Skeletal muscle tissue (tissue), 4 donors: Measurements from ENCODE around the gene FXR1. TPM values are rescaled to one million over a fixed set of nuclear protein-coding genes. Genes with fewer than 3 reads are reported as not detected.

ENCODE experiments used
- H3K27ac ChIP-seq: one replicate; pipeline ENCODE4 v1.7.0; 2013; ENCODE audit warnings: mild to moderate bottlenecking, low read depth, low read length, inconsistent platforms
- H3K27me3 ChIP-seq, 3 donors: one replicate each; pipeline ENCODE4 v1.7.0; 2013; ENCODE audit warnings: low read length in 3 of 3; ENCODE audit not compliant: control insufficient read depth in 3 of 3, insufficient read depth in 3 of 3
- H3K36me3 ChIP-seq, 3 donors: one replicate each; pipeline ENCODE4 v1.7.0; 2013; ENCODE audit warnings: low read length in 3 of 3; ENCODE audit not compliant: control insufficient read depth in 3 of 3, insufficient read depth in 3 of 3
- H3K4me1 ChIP-seq, 3 donors: one replicate each; pipeline ENCODE4 v1.7.0; 2013; ENCODE audit warnings: low read length in 3 of 3, mild to moderate bottlenecking in 3 of 3; ENCODE audit not compliant: control insufficient read depth in 3 of 3, insufficient read depth in 3 of 3
- H3K4me3 ChIP-seq, 3 donors: one replicate each; pipeline ENCODE4 v1.7.0; 2013; ENCODE audit warnings: low read length in 3 of 3
- H3K9ac ChIP-seq, 3 donors: one replicate each; pipeline ENCODE4 v1.7.0; 2013; ENCODE audit warnings: low read length in 3 of 3, mild to moderate bottlenecking in 3 of 3, moderate library complexity in 2 of 3, low read depth in 1 of 3
- H3K9me3 ChIP-seq, 3 donors: one replicate each; pipeline ENCODE4 v1.7.0; 2013; ENCODE audit warnings: low read length in 3 of 3; ENCODE audit not compliant: control insufficient read depth in 3 of 3
- total RNA-seq: library from RNA; depleted of rRNA; stranded (reverse); fragments of >200 nt; gene quantifications from one replicate; pipeline ENCODE4 v1.2.3, GENCODE V29; 2014
- donor health status: Osteomylitis.

Gene FXR1
- total RNA-seq, 1 donor from 2014 or later, result 447 TPM

- H3K9ac ChIP-seq, result no peak overlapping the region
- no peak overlapping the region for H3K27ac ChIP-seq
- no peaks in the 10 kb centered on the region for H3K9me3 ChIP-seq
- peaks cover 5 to 12% (median 12%) of the 10 kb centered on the region in 3 donors for H3K36me3 ChIP-seq
- H3K27me3 ChIP-seq, result no peaks in the 10 kb centered on the region
- H3K4me1 ChIP-seq, result peaks cover 12 to 19% (median 14%) of the 10 kb centered on the region in 3 donors
- no peak overlapping the region for H3K4me3 ChIP-seq
These were observed 20.3 kb downstream of the FXR1 start for GRCh38 chr3:180932819-180933218.

GRCh38 chr3:180934638-180935037, 22.2 kb downstream of the FXR1 start:
- Histone ChIP-seq H3K9me3 (no peaks in the 10 kb centered on the region), H3K36me3 (peaks cover 5 to 12% (median 10%) of the 10 kb centered on the region in 3 donors), H3K27me3 (no peaks in the 10 kb centered on the region), H3K4me1 (peaks cover 12 to 19% (median 14%) of the 10 kb centered on the region in 3 donors), H3K9ac (no peak overlapping the region), H3K27ac (no peak overlapping the region), H3K4me3 (no peak overlapping the region)

- H3K9me3 ChIP-seq, result no peaks in the 10 kb centered on the region
- no peak overlapping the region for H3K9ac ChIP-seq
- H3K27ac ChIP-seq, result no peak overlapping the region
- H3K27me3 ChIP-seq, result no peaks in the 10 kb centered on the region
- no peak overlapping the region for H3K4me3 ChIP-seq
- peaks cover 5 to 17% (median 13%) of the 10 kb centered on the region in 3 donors for H3K36me3 ChIP-seq
- H3K4me1 ChIP-seq, result no peaks in the 10 kb centered on the region
These were observed 28.4 kb downstream of the FXR1 start for GRCh38 chr3:180940826-180941225.

- H3K9ac ChIP-seq, result no peak overlapping the region
- H3K4me3 ChIP-seq, result no peak overlapping the region
- no peak overlapping the region for H3K27ac ChIP-seq
- H3K36me3 ChIP-seq, result peaks cover 24 to 50% (median 45%) of the 10 kb centered on the region in 3 donors
- no peaks in the 10 kb centered on the region for H3K4me1 ChIP-seq
- H3K27me3 ChIP-seq, result no peaks in the 10 kb centered on the region
- H3K9me3 ChIP-seq, result no peaks in the 10 kb centered on the region
These were observed 35.4 kb downstream of the FXR1 start for GRCh38 chr3:180947761-180948390.

- peaks cover 28 to 66% (median 58%) of the 10 kb centered on the region in 3 donors for H3K36me3 ChIP-seq
- no peaks in the 10 kb centered on the region for H3K9me3 ChIP-seq
- H3K9ac ChIP-seq, result no peak overlapping the region
- no peaks in the 10 kb centered on the region for H3K27me3 ChIP-seq
- no peaks in the 10 kb centered on the region for H3K4me1 ChIP-seq
- no peak overlapping the region for H3K27ac ChIP-seq
- H3K4me3 ChIP-seq, result no peak overlapping the region
These were observed 47.2 kb downstream of the FXR1 start for GRCh38 chr3:180959691-180960090.

- Histone ChIP-seq H3K9me3 (no peaks in the 10 kb centered on the region), H3K9ac (no peak overlapping the region), H3K36me3 (peaks cover 28 to 62% (median 51%) of the 10 kb centered on the region in 3 donors), H3K4me3 (no peak overlapping the region), H3K4me1 (no peaks in the 10 kb centered on the region), H3K27ac (no peak overlapping the region), H3K27me3 (no peaks in the 10 kb centered on the region)
These were observed 48.6 kb downstream of the FXR1 start for GRCh38 chr3:180961087-180961486.

GRCh38 chr3:180961552-180961951, 49.1 kb downstream of the FXR1 start:
- H3K27me3 ChIP-seq, result no peaks in the 10 kb centered on the region
- no peak overlapping the region for H3K9ac ChIP-seq
- H3K4me3 ChIP-seq, result no peak overlapping the region
- H3K27ac ChIP-seq, result no peak overlapping the region
- no peaks in the 10 kb centered on the region for H3K9me3 ChIP-seq
- H3K36me3 ChIP-seq, result peaks cover 25 to 62% (median 47%) of the 10 kb centered on the region in 3 donors
- H3K4me1 ChIP-seq, result no peaks in the 10 kb centered on the region

GRCh38 chr3:180962530-180962929, 50.1 kb downstream of the FXR1 start:
- Histone ChIP-seq H3K4me3 (no peak overlapping the region), H3K36me3 (peaks cover 21 to 61% (median 43%) of the 10 kb centered on the region in 3 donors), H3K27ac (no peak overlapping the region), H3K9ac (no peak overlapping the region), H3K27me3 (no peaks in the 10 kb centered on the region), H3K9me3 (no peaks in the 10 kb centered on the region), H3K4me1 (no peaks in the 10 kb centered on the region)

- Histone ChIP-seq H3K9me3 (no peaks in the 10 kb centered on the region), H3K27ac (no peak overlapping the region), H3K36me3 (peaks cover 32 to 65% (median 41%) of the 10 kb centered on the region in 3 donors)
These were observed 58.5 kb downstream of the FXR1 start for GRCh38 chr3:180970931-180971330.

GRCh38 chr3:180973543-180973942, 61.1 kb downstream of the FXR1 start:
- H3K9me3 ChIP-seq, result no peaks in the 10 kb centered on the region
- H3K9ac ChIP-seq, result no peak overlapping the region
- H3K27ac ChIP-seq, result no peak overlapping the region
- no peak overlapping the region for H3K4me3 ChIP-seq
- no peaks in the 10 kb centered on the region for H3K4me1 ChIP-seq
- no peaks in the 10 kb centered on the region for H3K27me3 ChIP-seq
- H3K36me3 ChIP-seq, result peaks cover 26 to 58% (median 43%) of the 10 kb centered on the region in 3 donors

More at GRCh38 chr3:180970931-180971330, 58.5 kb downstream of the FXR1 start:
- Histone ChIP-seq H3K27me3 (no peaks in the 10 kb centered on the region), H3K4me3 (no peak overlapping the region), H3K4me1 (no peaks in the 10 kb centered on the region), H3K9ac (no peak overlapping the region)
